ENCODE data around the gene CABLES1. TPM values are rescaled to one million over a fixed set of nuclear protein-coding genes. Genes with fewer than 3 reads are reported as not detected.
"Not testable (repeated sequence)": the region's sequence is repeated elsewhere in the genome, so short reads cannot be mapped to it uniquely, and the experiment has no call there.

CABLES1 gene
- total RNA-seq, 1 donor from 2014 or later = 3.1 TPM

DNA sequence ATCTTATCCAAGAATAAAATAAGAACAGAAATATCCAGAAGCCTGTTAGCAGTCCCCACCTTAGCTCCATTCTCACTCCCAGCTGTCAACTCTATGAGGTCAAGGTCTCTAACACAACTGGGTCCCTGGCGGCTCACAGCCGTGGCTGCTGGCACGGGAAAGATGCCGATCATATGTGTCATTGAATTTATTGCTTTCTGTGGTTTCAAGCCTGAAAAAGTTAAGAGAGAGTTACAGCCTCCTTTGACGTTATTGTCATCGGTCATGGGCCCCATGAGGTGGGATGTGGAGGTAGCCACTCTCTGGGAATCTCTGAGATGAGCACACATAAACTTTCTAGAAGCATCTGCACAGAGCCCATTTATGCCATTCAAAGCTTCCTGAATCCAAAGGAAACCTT, 28.7 kb upstream of the CABLES1 start:
- Mint-ChIP-seq H3K4me1 (ENCODE audit: low read depth, unreplicated experiment) (no peaks in the 10 kb centered on the region), H3K36me3 (ENCODE audit: unreplicated experiment) (no peaks in the 10 kb centered on the region), H3K9me3 (ENCODE audit: unreplicated experiment) (no peaks in the 10 kb centered on the region), H3K27me3 (ENCODE audit: unreplicated experiment) (no peaks in the 10 kb centered on the region), H3K4me3 (ENCODE audit: unreplicated experiment) (no peak overlapping the region), H3K27ac (ENCODE audit: unreplicated experiment) (no peak overlapping the region)
- DNase-seq = no peak
- TF ChIP-seq, protein P1, sequence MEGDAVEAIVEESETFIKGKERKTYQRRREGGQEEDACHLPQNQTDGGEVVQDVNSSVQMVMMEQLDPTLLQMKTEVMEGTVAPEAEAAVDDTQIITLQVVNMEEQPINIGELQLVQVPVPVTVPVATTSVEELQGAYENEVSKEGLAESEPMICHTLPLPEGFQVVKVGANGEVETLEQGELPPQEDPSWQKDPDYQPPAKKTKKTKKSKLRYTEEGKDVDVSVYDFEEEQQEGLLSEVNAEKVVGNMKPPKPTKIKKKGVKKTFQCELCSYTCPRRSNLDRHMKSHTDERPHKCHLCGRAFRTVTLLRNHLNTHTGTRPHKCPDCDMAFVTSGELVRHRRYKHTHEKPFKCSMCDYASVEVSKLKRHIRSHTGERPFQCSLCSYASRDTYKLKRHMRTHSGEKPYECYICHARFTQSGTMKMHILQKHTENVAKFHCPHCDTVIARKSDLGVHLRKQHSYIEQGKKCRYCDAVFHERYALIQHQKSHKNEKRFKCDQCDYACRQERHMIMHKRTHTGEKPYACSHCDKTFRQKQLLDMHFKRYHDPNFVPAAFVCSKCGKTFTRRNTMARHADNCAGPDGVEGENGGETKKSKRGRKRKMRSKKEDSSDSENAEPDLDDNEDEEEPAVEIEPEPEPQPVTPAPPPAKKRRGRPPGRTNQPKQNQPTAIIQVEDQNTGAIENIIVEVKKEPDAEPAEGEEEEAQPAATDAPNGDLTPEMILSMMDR (IDR thresholded peaks at IDR 0.05; ENCODE audit: partially characterized antibody, unreplicated experiment) = no peak

DNA sequence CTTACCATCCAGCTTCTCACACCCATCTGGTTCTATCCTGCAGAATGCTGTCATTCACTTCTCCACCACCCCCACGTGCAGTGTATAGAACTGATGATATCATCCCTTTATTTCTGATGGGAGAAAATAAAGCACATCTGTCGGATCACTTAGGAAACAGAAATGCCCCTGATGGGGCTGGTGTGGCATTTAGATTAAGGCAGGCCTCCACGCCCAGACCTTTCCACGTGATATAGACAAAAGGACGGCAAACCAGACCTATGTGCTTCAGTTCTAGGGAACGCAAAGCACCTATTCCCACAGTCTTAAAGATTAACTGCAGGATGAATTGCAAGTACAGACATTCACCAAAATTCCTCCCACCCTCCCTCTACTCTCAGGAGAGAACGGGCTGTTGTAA, 27.6 kb upstream of the CABLES1 start:
- H3K36me3 Mint-ChIP-seq (ENCODE audit: unreplicated experiment) = no peaks in the 10 kb centered on the region
- H3K9me3 Mint-ChIP-seq (ENCODE audit: unreplicated experiment) = no peaks in the 10 kb centered on the region
- no peak for DNase-seq
- no peaks in the 10 kb centered on the region for H3K27me3 Mint-ChIP-seq (ENCODE audit: unreplicated experiment)
- no peak overlapping the region for H3K4me3 Mint-ChIP-seq (ENCODE audit: unreplicated experiment)
- TF ChIP-seq, protein P1 (IDR thresholded peaks at IDR 0.05; ENCODE audit: partially characterized antibody, unreplicated experiment) = no peak
- no peak overlapping the region for H3K27ac Mint-ChIP-seq (ENCODE audit: unreplicated experiment)
- H3K4me1 Mint-ChIP-seq (ENCODE audit: low read depth, unreplicated experiment) = no peaks in the 10 kb centered on the region

DNA sequence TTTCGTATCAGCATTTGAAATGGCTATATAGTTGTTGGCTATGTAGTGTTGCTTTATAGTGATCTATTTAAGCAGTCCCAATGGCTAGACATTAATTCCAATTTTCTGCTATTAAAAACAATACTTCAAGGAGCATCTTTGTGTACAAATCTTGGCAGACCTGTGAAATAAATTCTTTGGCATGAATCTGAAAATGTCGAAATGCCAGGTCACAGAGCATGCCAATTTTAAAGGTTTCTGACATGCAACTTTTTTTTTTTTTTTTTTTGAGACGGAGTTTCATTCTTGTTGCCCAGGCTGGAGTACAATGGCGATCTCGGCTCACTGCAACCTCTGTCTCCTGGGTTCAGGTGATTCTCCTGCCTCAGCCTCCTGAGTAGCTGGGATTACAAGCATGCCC, 26.8 kb upstream of the CABLES1 start:
- no peaks in the 10 kb centered on the region for H3K36me3 Mint-ChIP-seq (ENCODE audit: unreplicated experiment)
- H3K4me3 Mint-ChIP-seq (ENCODE audit: unreplicated experiment) = no peak overlapping the region
- TF ChIP-seq, protein P1 (IDR thresholded peaks at IDR 0.05; ENCODE audit: partially characterized antibody, unreplicated experiment) = no peak
- no peaks in the 10 kb centered on the region for H3K9me3 Mint-ChIP-seq (ENCODE audit: unreplicated experiment)
- H3K27ac Mint-ChIP-seq (ENCODE audit: unreplicated experiment) = no peak overlapping the region
- H3K27me3 Mint-ChIP-seq (ENCODE audit: unreplicated experiment) = no peaks in the 10 kb centered on the region
- DNase-seq = no peak
- H3K4me1 Mint-ChIP-seq (ENCODE audit: low read depth, unreplicated experiment) = no peaks in the 10 kb centered on the region

DNA sequence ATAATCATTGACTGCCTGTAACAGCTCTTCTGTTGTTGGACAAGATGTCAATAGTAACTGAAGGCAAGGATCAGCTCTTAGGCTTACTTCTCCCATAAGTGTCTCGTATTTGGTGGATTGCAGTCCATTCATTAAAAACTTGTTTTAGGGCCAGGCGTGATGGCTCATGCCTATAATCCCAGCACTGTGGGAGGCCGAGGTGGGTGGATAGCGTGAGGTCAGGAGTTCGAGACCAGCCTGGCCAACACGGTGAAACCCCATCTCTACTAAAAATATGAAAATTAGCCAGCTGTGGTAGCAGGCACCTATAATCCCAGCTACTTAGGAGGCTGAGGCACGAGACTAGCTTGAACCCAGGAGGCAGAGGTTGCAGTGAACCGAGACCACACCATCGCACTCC, 26.1 kb upstream of the CABLES1 start:
- not testable (repeated sequence) for H3K4me3 Mint-ChIP-seq (ENCODE audit: unreplicated experiment); H3K4me1 Mint-ChIP-seq (ENCODE audit: low read depth, unreplicated experiment); H3K9me3 Mint-ChIP-seq (ENCODE audit: unreplicated experiment); DNase-seq; H3K36me3 Mint-ChIP-seq (ENCODE audit: unreplicated experiment); H3K27me3 Mint-ChIP-seq (ENCODE audit: unreplicated experiment); H3K27ac Mint-ChIP-seq (ENCODE audit: unreplicated experiment)

DNA sequence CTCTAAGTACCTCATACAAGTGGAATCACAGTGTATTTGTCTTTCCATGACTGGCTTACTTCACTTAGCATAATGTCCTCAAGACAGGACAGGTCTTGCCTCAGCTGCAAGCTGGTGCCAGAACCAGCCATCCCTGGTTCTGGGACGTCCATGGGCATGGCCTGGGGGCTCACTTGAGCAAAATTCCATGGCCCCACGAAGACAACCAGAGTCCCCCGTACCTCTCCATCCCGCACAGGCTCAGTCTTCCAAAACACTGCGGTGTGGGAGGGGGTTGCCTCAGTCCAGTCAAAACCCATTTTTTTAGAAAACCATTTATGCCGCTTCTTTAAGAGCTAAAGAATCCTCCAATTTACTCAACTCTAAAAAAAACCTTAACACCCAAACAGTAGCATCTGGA, 21.7 kb upstream of the CABLES1 start:
- Mint-ChIP-seq H3K4me1 (ENCODE audit: low read depth, unreplicated experiment) (no peaks in the 10 kb centered on the region), H3K9me3 (ENCODE audit: unreplicated experiment) (no peaks in the 10 kb centered on the region), H3K27me3 (ENCODE audit: unreplicated experiment) (peaks cover 1% of the 10 kb centered on the region), H3K36me3 (ENCODE audit: unreplicated experiment) (no peaks in the 10 kb centered on the region), H3K4me3 (ENCODE audit: unreplicated experiment) (no peak overlapping the region), H3K27ac (ENCODE audit: unreplicated experiment) (no peak overlapping the region)
- TF ChIP-seq, protein P1 (IDR thresholded peaks at IDR 0.05; ENCODE audit: partially characterized antibody, unreplicated experiment) = no peak
- no peak for DNase-seq

Data from glutamatergic neuron (in vitro differentiated cells).